NOMO-1 treated with DMSO at 0.1 percent for 48 hours (cell line): ENCODE data around the gene IPO9.
A peak's percentile ranks its signal among the peaks of the same experiment; 100 is the strongest.
"Not testable (repeated sequence)": the region's sequence is repeated elsewhere in the genome, so short reads cannot be mapped to it uniquely, and the experiment has no call there.

Experiments used
- DNase-seq: peaks from one replicate; lab custom pipeline; 2025; ENCODE audit not compliant: unreplicated experiment; lab: John Stamatoyannopoulos, UW

Gene IPO9

DNA sequence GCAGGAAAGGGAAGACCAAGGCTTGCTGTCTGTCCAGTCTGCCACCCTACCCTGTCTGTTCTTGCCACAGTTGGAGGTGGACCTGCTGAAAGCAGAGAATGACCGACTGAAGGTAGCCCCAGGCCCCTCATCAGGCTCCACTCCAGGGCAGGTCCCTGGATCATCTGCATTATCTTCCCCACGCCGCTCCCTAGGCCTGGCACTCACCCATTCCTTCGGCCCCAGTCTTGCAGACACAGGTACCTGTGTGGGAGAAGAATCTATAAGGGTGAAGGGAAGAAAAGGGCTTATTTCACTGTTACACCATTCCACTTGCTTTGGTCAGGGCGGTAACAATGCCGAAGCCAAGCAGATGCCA lies 20.3 kb upstream of the IPO9 start:
- no peak for DNase-seq

DNA sequence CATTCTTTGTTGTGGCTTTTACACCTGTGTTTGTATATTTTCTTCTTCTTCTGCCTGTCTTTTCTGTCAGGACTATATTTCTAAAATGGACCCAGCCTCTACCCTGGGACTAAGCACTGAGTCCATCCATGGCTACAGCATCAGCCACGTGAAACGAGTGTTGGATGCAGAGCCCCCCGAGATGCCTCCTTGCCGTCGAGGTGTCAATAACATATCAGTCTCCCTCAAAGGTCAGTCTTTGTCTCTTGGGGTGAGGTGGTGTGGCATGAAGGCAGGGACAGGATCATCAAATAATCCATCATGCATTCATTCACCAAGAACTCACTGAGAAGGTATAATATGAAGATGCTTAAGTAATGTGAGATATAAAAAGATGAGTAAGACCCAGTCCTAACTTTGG lies 19.1 kb upstream of the IPO9 start:
- no peak for DNase-seq

DNA sequence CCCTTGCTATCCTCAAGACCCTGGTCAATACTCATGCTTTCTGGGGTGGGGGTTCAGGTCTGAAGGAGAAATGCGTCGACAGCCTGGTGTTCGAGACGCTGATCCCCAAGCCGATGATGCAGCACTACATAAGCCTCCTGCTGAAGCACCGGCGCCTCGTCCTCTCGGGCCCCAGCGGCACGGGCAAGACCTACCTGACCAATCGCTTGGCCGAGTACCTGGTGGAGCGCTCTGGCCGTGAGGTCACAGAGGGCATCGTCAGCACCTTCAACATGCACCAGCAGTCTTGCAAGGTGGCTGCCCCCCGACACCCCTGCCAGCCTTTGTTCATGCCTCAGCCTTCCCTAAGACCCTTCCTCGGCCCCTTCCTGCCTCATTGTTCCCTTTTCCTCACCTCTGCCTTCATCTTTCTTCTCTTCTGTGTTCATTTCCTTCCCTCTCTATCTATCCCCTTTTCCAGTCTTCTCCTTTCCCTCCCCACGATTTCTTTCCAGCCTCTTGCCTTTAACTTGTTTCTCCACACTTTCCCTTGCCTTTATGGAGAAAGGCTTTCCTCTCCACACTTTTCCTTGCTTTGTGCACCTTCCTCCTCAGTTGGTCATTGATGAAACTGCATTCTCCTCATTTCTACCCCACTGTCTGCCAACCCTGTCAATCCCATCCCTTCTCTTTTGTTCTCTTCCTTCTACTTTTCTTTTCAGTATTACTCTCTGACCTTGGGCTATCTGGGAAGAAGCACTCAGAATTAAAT lies 18.3 kb upstream of the IPO9 start:
- DNase-seq = no peak

DNA sequence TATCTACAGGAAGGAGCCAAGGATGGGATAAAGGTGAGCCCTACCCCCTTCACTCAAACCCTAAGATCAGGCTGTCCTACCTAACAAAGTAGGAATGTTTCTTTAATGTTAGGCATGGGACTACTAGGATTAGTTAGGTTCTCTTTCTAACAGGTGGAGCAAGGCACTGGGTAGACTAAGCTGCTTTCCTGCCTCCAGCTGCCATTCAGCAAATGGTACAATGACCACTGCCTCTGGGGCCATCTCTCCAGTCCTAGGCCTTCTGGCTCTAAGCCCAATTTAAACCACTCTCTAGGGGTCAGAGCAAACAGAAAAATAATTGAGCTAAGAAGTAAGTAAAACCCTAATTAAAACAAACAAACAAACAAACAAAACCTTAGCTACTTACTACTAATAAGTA lies 15.7 kb upstream of the IPO9 start:
- DNase-seq = no peak

DNA sequence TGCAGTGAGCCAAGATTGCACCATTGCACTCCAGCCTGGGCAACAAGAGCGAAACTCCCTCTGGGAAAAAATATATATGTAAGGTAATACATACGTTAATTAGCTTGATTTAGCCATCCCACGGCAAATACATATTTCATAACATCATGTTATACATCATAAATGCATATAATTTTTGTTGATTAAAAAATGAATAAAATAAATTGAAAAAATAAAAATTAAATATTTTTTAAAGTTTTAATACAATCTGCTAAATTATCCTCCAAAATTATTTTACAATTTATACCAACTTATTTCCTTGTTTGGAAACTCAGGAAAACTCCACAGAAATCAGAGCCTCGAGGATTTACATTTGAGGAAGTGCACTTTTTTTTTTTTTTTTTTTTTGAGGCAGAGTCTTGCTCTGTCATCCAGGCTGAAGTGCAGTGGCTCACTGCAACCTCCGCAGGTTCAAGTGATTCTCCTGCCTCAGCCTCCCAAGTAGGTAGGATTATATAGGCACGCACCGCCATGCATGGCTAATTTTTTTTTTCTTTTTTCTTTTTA lies 12.6 kb upstream of the IPO9 start:
- no peak for DNase-seq

DNA sequence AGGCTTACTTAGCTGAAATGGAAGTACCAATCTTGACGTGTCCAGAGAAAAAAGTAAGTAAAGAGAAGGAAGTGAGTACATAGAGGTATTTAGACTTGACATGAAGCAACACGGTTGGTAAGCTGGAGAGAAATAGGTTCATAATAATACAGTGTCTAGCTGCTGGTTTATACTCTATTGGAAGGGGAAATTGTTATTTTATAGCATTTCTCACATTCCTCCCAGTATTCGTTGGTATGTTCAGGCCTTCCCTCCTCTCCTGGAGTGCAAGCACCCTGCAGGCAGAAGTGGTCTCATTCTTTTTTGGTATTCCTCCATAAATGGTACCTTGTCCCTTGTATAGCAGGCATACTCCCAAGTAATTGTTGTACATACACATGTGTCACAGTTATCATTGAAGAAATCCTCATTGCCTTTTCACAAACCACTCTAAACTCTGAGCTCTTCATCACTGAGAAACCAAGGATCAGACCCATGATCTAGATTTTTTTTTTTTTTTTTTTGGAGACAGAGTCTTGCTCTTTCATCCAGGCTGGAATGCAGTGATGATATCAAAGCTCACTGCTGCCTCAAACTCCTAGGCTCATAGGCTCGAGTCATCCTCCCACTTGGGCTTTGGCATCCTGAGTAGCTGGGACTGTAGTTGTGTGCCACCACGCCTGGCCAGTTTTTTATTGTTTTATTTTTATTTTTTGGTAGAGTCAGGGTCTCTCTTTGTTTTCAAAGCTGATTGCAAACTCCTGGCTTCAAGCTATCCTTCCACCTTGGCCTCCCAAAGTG lies 9.8 kb upstream of the IPO9 start:
- DNase-seq = no peak

DNA sequence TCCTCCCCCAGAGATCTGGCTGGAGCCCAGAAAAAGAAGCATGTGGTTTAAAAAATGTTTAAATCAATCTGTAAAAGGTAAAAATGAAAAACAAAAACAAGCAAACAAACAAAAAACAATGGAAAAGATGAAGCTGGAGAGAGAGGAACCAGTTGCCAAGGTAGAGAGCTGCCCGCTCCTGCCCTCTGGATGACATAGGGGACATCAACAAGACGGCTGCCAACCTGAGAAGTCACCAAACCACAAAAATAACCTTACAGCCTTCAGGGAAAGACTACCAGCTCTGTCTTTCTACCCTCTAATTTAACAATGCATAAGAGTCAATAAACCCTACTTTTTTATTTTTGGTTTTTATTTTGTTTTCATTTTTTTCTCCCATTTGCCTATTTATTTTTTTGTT lies 8.5 kb upstream of the IPO9 start:
- no peak for DNase-seq

DNA sequence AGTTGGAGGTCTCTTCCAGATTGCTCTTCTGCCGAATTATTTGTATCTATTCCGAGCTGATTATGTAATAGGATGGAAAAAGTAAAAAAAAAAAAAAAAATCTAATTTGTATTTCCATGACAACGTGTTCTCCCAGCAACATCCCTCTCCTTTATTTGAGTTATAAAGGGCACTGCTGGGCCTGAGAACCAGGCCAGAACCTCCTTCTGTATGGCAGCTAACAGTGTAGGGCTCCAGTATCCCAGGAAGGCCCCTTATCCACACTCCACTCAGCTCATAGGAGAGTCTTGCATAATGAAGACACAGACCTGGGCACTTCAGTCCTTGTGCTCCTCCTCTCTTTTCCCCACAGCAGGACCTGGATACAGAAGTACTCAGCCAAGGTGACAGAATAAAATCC lies 3.7 kb upstream of the IPO9 start:
- DNase-seq = no peak

DNA sequence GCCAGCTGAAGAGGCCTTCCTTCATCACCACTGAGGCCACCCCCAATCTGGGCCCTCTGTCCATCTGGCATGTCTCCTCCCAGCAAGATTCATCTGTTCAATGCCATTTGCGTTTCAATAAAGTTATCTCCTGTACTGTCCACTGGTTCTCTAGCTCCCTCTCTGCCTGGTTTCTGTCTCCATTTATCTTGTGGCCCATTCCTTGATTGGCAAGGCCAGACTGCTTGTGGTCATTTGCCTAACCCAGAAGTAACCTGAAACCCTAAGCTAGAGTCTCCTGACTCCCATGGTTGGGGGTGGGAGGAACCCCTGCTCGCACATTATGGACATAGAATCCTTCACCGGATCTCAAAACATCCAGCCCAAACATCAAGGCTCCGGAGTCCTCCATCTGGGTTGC lies 2.1 kb upstream of the IPO9 start:
- no peak for DNase-seq

DNA sequence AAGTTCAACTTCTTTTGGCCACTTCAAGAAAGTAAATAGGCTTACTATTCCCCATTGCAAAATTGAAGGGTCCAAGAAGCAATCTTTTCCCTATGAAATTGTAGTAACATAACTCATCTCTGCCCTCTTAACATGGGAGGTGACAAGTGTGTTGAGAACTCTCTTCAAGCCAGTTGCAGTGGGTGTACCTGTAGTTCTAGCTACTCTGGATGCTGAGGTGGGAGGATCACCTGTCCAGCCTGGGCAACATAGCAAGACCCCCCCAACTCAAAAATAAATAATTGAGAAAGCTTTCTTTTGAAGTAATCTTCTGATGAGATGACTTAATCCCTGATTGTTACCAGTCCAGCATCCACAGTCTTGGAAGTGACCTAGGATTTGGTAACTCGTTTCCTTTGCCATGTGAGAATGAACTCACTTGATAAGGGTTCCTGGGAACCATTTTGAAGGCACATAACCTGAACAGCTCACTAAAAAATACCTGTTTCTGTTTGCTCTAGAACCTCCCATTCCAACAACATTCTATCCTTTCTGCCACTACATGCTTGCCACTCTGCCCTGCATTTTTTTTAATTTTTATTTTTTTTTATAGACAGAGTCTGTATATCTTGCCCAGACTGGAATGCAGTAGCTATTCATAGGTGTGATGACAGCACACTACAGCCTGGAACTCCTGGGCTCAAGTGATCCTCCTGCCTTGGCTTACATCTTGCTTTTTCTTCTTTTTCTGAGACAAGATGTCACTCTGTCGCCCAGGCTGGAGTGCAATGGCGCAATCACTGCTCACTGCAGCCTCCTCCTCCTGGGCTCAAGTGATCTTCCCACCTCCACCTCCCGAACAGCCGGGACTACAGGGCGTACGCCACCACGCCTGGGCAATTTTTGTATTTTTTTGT lies 1.4 kb upstream of the IPO9 start:
- DNase-seq = no peak

DNA sequence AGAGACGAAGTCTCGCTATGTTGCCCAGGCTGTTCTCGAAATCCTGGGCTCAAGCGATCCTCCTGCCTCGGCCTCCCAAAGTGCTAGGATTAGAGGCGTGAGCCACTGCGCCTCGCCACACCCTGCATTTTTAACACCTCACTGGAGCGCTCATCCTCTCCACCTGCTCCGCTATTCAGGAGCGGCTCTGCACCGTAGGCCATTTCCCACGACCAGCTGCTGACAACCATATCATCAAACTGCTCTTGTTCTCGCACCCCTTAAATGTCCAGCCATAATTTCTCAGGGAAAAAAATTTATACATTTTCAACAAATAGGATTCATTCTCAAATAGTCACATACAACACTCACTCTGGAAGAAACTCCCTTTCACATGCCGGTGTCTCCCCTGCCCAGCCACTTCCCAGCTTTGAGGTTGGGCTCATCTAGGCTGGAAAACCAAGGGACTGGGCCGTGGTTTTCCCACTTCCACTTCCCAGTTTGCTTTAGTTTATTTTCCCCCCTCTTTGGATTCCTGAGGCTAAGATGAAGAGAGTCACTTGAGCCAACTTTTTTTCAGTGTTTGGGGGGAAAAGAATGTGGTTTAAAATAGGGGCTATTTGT lies 639 bp upstream of the IPO9 start:
- DNase-seq = no peak

DNA sequence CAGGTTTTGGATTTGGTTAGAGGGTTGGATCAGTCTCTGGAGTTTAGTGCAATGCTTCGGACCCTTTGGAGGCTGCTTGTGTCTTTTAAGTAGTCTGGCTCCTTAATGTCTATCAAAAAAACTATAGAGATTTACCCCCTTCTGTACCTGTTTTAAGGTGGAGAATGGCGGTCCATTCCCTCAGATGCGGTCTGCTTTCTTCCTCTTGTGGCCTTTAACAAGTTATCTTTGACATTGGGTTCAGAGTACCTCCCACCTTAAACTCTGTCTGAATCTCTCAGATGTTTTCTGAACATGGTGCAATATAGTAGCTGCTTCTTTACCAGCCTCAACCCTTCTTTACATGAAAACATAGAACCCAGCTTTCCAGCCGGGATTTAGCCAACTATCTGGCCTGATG lies 2.4 kb downstream of the IPO9 start:
- DNase-seq = no peak

DNA sequence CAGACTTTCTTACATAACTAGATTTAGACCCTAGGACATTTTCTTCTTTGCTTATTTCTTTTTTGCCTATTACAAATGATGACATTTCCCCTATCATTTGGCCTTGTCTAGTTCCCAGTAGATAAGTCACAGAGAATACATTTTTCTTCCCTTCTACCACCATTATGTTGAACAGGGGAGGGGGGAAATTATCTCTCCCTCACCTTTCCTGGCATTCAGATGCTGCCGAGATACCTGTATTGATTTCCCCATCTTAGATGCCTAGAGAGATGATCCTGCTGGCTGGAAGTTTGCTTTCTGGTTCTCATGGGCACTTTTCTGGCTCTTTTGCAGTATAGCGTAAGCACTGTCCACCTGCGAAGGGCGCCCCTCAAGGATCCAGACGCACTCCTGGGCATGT lies 5.7 kb downstream of the IPO9 start:
- no peak for DNase-seq

DNA sequence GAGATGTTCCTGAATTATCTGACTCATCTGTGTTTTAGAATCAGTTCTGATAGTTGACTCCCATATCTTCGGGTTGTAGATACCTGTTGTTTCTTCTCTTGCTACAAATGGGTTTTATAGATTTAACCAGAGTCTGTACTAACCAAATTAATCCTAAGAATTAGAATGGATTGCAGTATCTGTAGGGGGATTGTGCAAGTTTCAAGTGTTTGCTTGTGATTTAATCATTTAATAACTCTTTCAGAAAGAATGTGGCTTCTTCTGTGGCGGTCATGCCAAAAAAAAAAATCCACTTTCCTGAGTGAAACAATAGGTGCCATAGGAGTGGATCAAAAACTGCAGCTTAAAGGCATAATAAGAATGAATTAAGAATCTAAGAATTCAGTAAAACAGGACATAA lies 9.4 kb downstream of the IPO9 start:
- DNase-seq = no peak

DNA sequence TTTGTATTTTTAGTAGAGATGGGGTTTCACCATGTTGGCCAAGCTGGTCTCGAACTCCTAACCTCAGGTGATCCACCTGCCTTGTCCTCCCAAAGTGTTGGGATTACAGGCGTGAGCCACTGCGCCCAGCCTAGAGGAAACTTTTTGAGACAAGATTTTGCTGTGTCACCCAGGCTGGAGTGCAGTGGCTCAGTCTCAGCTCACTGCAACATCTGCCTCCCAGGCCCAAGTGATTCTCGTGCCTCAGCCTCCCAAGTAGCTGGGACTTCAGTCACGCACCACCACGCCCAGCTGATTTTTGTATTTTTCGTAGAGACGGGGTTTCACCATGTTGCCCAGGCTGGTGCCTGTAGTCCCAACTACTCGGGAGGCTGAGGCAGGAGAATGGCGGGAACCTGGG lies 10.1 kb downstream of the IPO9 start:
- DNase-seq = not testable (repeated sequence)

DNA sequence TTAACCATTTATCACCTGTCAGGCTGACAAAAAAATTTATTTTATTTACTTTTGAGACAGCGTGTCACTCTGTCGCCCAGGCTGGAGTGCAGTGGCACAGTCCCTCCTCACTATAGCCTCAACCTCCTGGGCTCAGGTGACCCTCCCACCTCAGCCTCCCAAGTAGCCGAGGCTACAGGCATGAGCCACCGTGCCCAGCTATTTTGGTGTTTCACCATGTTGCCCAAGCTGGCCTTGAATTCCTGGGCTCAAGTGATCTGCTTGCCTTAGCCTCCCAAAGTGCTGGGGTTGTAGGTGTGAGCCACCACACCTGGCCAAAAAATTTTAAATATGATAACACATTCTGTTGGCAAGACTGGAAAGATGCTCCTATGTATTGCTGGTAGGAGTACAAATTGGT lies 11.1 kb downstream of the IPO9 start:
- no peak for DNase-seq

DNA sequence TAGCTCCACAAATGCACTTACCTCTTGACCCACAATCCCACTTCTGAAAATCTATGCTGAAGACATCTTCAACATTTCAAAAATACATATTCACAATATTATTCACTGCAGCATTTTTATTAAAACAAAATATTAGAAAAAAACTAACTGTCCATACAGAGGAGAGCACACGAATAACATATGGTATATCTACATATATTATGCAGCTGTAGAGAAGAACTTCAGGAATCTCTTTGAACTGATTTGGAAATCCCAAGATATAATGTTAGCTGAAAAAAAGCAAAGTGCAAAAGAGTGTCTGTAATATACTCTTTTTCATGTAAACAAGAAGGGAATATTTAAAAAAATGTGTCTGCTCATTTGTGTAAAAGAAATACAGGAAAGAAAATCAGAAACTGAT lies 11.5 kb downstream of the IPO9 start:
- DNase-seq = no peak

DNA sequence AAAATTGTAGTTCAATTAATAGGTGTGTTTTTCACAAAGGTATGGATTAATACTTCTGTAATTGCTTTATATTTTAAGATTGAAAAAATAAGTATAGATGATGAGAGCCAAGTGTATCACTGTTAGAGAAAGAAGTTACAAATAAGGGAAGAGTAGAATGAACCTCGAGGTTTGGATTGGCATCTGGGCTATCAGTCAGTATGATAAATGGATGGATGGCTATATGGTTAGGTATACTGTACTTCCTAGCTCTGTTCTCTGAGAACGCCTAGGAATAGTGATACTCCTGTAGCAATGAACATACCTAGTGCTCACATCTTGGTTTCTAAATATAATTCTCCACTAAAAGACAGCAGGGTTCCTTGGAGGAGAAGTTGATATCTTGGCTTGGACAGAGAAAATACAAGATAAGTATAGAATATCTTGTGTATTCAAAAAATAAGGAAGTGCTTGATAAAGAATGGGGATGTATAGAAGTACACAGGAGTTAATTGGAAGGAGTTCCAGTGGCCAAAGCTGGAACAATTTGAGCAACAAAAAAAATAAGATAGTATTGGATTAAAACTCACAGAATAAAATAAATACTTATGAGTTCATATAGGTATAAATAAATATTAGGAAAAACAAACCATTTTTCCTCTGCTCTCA lies 12.4 kb downstream of the IPO9 start:
- peak; percentile 19 for DNase-seq

DNA sequence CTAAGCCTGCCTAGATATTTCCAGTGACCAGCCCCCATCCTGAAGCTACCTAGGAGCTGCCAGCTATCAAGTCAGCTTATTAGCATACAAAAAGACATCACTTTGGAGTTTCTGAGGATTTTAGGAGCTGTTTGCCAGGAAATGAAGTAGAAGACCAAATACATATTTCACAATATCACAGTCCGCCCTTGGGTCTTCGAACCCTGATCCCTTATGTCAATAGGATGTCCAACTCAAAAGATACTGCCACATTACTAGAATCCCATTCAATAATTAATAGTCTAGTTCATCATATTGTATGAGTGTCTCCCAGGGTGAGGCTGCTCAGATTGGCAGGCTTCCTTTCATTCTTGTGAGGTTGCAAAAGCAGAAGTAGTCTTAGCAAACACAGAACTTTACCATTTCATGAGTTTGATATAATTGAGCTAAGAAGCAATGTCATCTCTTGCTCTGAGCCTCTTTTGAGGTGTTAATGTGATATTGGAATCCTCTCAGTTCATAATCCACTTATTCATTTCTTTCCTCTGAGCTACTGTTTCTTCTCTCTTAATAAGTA lies 13.6 kb downstream of the IPO9 start:
- DNase-seq = peak; percentile 52

DNA sequence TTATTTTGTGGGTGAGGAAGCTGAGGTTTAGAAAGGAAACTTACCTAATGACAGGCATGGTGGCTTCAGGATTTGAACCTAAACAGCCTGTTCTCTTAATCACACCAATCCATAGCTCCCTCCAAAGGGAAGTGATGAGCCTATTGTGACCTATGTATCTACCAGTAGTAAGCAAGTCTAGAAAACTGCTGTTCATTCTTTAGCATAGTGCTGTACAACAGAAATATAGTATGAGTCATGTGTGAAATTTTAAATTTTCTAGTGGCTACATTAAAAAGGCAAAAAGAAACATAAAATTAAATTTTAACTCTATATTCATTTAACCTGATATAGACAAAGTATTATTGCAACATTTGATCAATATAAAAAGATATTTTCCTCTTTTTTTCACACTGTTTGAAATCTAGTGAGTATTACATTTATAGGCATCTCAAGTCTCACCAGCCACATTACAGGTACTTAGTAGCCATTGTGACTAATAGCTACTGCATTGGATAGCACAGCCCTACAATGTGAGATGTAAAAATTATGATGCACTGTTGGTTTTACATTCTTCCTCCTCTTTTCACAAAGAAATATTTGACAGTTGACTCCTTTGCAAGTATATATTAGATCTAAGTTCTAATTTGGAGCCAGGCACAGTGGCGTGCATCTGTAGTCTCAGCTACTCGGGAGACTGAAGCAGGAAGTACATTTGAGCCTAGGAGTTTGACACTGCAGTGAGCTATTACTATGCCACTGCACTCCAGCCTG lies 16.6 kb downstream of the IPO9 start:
- no peak for DNase-seq
